Psoas muscle (tissue), 8 donors: ENCODE results near the gene CPT1B. TPM values are rescaled to one million over a fixed set of nuclear protein-coding genes. Genes with fewer than 3 reads are reported as not detected.
"Not testable (repeated sequence)": the region's sequence is repeated elsewhere in the genome, so short reads cannot be mapped to it uniquely, and the experiment has no call there.

Experiments used
- ATAC-seq, 4 donors: fragments of 200-7000 bp; cut with Tn5 transposase; one replicate each; pipeline ENCODE4 v1.9.1; 2020; ENCODE audit warnings: moderate library complexity in 3 of 4, mild to moderate bottlenecking in 2 of 4
- DNase-seq, 2 donors: peaks; one replicate each; pipeline ENCODE4 v3.0.0-alpha.2; 2020
- H3K27ac ChIP-seq: fragments of 200-600 bp; one replicate; pipeline ENCODE4 v1.8.0; 2022
- H3K27me3 ChIP-seq, 3 donors: fragments of 200-600 bp in 1 of 3; one replicate each; pipeline versions ENCODE4 v1.6.1 to v1.8.0; 2013 to 2022; ENCODE audit warnings: low read length in 2 of 3, mild to moderate bottlenecking in 2 of 3, moderate library complexity in 1 of 3; ENCODE audit not compliant: insufficient read depth in 3 of 3
- H3K36me3 ChIP-seq, 2 donors: fragments of 200-600 bp in 1 of 2; one replicate each; pipeline versions ENCODE4 v1.6.1 to v1.8.0; 2013 to 2022; ENCODE audit warnings: low read depth in 1 of 2, mild to moderate bottlenecking in 1 of 2, moderate library complexity in 1 of 2; ENCODE audit not compliant: insufficient read depth in 1 of 2
- H3K4me1 ChIP-seq: fragments of 200-600 bp; one replicate; pipeline ENCODE4 v1.8.0; 2022
- H3K4me3 ChIP-seq: fragments of 200-600 bp; one replicate; pipeline ENCODE4 v1.8.0; 2022; ENCODE audit warnings: mild to moderate bottlenecking
- H3K9me3 ChIP-seq: fragments of 200-600 bp; one replicate; pipeline ENCODE4 v1.8.0; 2022
- CTCF ChIP-seq: fragments of 200-600 bp; IDR thresholded peaks from one replicate; pipeline ENCODE4 v1.8.0; 2022; ENCODE audit warnings: antibody characterized with exemption
- WGBS, 3 donors: extraction: QIAGEN DNeasy Blood & Tissue Kit; methylation state at CpG; one replicate each; pipeline versions ENCODE4 v1.1.6 to v1.1.7; 2013; 5-methylcytosine and 5-hydroxymethylcytosine counted together
- intact Hi-C, 2 donors: fragments of 100-400 bp; cut with DNase I; formaldehyde crosslinking; loops; one replicate each; pipeline versions ENCODE4 v1.11.0 to v1.14.2; 2022
- polyA plus RNA-seq, 3 donors: library from polyadenylated mRNA; stranded (reverse); fragments of 200-250 nt; gene quantifications; one replicate each; pipeline ENCODE4 v1.2.3, GENCODE V29; 2013
- total RNA-seq, 4 donors: library from RNA; stranded (reverse); fragmentation: NEBNext Ultra II Directional in 2 of 4; extraction: Animal tissue kit (Norgen Biotek cat#: 25700) in 2 of 4; gene quantifications; one replicate each; pipeline versions ENCODE4 v1.2.1 to v1.2.4, GENCODE V29; 2021 to 2023
- donor health status: healthy with polysubstance abuse.
- donor health status: DM: no; HTN: no; CAD: no; lungs with moderate emphysema.
- donor health status: Bipolar disorder and iron deficiency.
- donor health status: healthy.
- donor health status: DM: yes; HTN: yes; CAD: no.
- donor health status: DM: no; HTN: no; CAD: no.
- donor health status: DM: no; HTN: no; CAD: no.
- donor health status: DM: yes; HTN: yes; CAD: no.

CPT1B gene
- total and polyA plus RNA-seq, 7 donors, result 57.4 to 144 (median 87.6) TPM

GRCh38 chr22:50536226-50536625 lies 42.0 kb downstream of the CPT1B start:
- Histone ChIP-seq H3K27me3 (peaks cover 0 to 53% (median 9%) of the 10 kb centered on the region in 3 donors), H3K36me3 (no peaks in the 10 kb centered on the region), H3K4me1 (peaks cover 14% of the 10 kb centered on the region), H3K9me3 (no peaks in the 10 kb centered on the region), H3K27ac (no peak overlapping the region), H3K4me3 (no peak overlapping the region)
- ATAC-seq (no peak), DNase-seq (no peak)
- no peak for TF ChIP-seq CTCF
- WGBS, 3 donors, result 46 to 60% (median 51%) methylated on average over 3 of the region's 3 CpGs
- intact Hi-C loops, result no loop called here

GRCh38 chr22:50535113-50535512 lies 43.1 kb downstream of the CPT1B start:
- ATAC-seq, result no peak
- peaks cover 0 to 60% (median 19%) of the 10 kb centered on the region in 3 donors for H3K27me3 ChIP-seq
- H3K36me3 ChIP-seq, result no peaks in the 10 kb centered on the region
- H3K4me1 ChIP-seq, result peaks cover 21% of the 10 kb centered on the region
- H3K27ac ChIP-seq, result no peak overlapping the region
- no peak for DNase-seq
- H3K4me3 ChIP-seq, result no peak overlapping the region
- intact Hi-C loops, result no loop called here
- no peaks in the 10 kb centered on the region for H3K9me3 ChIP-seq
- WGBS, 3 donors, result 81 to 89% (median 87%) methylated on average over 7 of the region's 8 CpGs
- no peak for TF ChIP-seq CTCF

DNA sequence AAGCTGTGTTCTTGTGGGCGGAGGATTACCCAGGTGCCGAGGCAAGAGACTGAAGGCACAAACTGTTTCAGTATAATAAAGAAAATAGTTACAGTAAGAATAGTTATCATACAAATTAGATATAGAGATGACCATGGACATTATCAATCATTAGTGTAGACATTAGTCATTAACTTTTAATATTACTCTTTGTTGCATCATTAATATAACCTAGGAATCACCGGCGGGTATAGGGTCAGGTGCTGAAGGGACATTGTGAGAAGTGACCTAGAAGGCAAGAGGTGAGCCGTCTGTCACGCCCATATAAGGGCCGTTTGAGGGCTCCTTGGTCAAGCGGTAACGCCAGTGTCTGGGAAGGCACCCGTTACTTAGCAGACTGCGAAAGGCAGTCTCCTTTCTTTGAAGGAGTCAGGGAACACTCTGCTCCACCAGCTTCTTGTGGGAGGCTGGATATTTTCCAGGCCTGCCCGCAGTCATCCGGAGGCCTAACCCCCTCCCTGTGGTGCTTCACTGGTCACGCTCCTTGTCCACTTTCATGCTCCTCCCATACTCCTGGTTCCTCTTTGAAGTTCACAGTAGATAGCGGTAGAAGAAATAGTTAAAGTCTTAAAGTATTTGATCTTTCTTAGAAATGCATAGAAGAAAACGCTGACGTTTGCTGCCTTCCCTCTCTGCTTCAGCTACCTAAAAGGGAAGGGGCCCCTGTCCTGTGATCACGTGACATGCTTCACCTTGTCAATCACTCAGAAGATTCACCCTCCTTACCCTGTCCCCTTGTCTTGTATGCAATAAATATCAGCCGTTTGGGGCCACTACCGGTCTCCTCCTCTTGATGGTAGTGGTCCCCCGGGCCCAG lies 44.1 kb downstream of the CPT1B start:
- DNase-seq, result peak in 1 of 2 donors; percentile 60
- ATAC-seq, H3K36me3 ChIP-seq, H3K27ac ChIP-seq, H3K9me3 ChIP-seq, H3K4me3 ChIP-seq: not testable (repeated sequence)
- Histone ChIP-seq H3K4me1 (peaks cover 18% of the 10 kb centered on the region), H3K27me3 (peaks cover 0 to 70% (median 25%) of the 10 kb centered on the region in 3 donors)
- WGBS, 3 donors, result 48 to 59% (median 51%) methylated on average over 21 of the region's 21 CpGs
- intact Hi-C loops, result loop anchor here in 1 of 2 donors (5.0 kb wide), 1 partner anchor 88 kb away; no protein-coding TSS in a partner anchor

DNA sequence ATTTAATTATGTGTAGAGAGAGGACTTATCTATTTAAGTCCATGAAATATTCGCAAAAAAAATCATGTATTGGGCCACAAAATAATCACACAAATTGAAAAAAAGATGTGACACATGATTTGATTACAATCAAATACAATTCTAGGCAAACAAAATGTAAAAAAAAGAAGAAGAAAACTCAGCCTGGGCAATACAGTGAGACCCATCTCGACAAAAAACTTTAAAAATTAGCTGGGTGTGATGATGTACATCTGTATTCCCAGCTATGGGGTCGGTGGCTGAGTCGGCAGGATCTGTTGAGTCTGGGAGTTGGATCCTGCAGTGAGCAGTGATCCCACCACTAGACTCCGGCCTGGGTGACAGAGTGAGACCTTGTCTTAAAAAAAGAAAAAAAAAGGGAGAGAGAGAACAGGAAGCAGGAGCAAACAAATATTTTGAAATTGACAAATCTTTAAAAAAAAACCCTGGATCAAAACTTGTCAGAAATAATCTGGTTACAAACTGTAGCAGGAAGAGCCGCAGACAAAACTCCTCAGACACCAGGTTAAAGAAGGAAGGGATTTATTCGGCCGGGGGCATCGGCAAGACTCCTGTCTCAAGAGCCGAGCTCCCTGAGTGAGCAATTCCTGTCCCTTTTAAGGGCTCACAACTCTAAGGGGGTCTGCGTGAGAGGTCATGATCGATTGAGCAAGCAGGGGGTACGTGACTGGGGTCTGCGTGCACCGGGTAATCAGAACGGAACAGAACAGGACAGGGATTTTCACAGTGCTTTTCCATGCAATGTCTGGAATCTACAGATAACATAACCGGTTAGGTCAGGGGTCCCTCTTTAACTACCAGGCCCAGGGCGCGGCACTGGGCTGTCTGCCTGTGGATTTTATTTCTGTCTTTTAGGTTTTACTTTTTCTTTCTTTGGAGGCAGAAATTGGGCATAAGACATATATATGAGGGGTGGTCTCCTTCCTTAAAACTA lies 45.1 kb downstream of the CPT1B start:
- Histone ChIP-seq H3K4me3 (peak overlapping the region; percentile 69), H3K9me3 (no peaks in the 10 kb centered on the region), H3K27me3 (peaks cover 0 to 74% (median 27%) of the 10 kb centered on the region in 3 donors), H3K36me3 (no peaks in the 10 kb centered on the region), H3K4me1 (peaks cover 19% of the 10 kb centered on the region), H3K27ac (peak overlapping the region; percentile 79)
- TF ChIP-seq CTCF, result no peak
- WGBS, 3 donors, result 77 to 83% (median 77%) methylated on average over 19 of the region's 19 CpGs
- ATAC-seq (no peak), DNase-seq (no peak)
- intact Hi-C loops, result loop anchor here in 1 of 2 donors (5.0 kb wide), 1 partner anchor 89 kb away; no protein-coding TSS in a partner anchor
